HG02678 (cell line): Measurements from ENCODE around the gene SLC2A14.
"Not testable (repeated sequence)": the region's sequence is repeated elsewhere in the genome, so short reads cannot be mapped to it uniquely, and the experiment has no call there.

ENCODE experiments used
- ATAC-seq: cut with Tn5 transposase; IDR thresholded peaks from one replicate; pipeline ENCODE4 v1.9.1; 2021; ENCODE audit warnings: mild to moderate bottlenecking, moderate library complexity; ENCODE audit not compliant: unreplicated experiment

SLC2A14 gene

GRCh38 chr12:7870335-7870734 lies 2.4 kb downstream of the SLC2A14 start:
- ATAC-seq: no peak

GRCh38 chr12:7869137-7869536 lies 3.6 kb downstream of the SLC2A14 start:
- ATAC-seq: no peak

- no peak for ATAC-seq
Measured at GRCh38 chr12:7868391-7868790, 4.3 kb downstream of the SLC2A14 start.

GRCh38 chr12:7864601-7865150 lies 8.0 kb downstream of the SLC2A14 start:
- no peak for ATAC-seq

GRCh38 chr12:7862814-7863348 lies 9.8 kb downstream of the SLC2A14 start:
- ATAC-seq: not testable (repeated sequence)

- not testable (repeated sequence) for ATAC-seq
Measured at GRCh38 chr12:7862301-7862700, 10.4 kb downstream of the SLC2A14 start.

GRCh38 chr12:7859552-7859951 lies 13.2 kb downstream of the SLC2A14 start:
- no peak for ATAC-seq

GRCh38 chr12:7857971-7858370 lies 14.7 kb downstream of the SLC2A14 start:
- ATAC-seq: no peak

- no peak for ATAC-seq
Measured at GRCh38 chr12:7856516-7856915, 16.2 kb downstream of the SLC2A14 start.

- ATAC-seq: no peak
Measured at GRCh38 chr12:7853557-7853956, 19.2 kb downstream of the SLC2A14 start.

GRCh38 chr12:7851622-7852081 lies 21.1 kb downstream of the SLC2A14 start:
- not testable (repeated sequence) for ATAC-seq

- not testable (repeated sequence) for ATAC-seq
Measured at GRCh38 chr12:7850099-7850498, 22.6 kb downstream of the SLC2A14 start.

GRCh38 chr12:7848098-7848422 lies 24.7 kb downstream of the SLC2A14 start:
- ATAC-seq: not testable (repeated sequence)

GRCh38 chr12:7847226-7848097 lies 25.3 kb downstream of the SLC2A14 start:
- ATAC-seq: not testable (repeated sequence)

GRCh38 chr12:7844116-7844515 lies 28.6 kb downstream of the SLC2A14 start:
- no peak for ATAC-seq

GRCh38 chr12:7843583-7843982 lies 29.1 kb downstream of the SLC2A14 start:
- not testable (repeated sequence) for ATAC-seq

GRCh38 chr12:7843149-7843548 lies 29.6 kb downstream of the SLC2A14 start:
- ATAC-seq: not testable (repeated sequence)

GRCh38 chr12:7842444-7842843 lies 30.3 kb downstream of the SLC2A14 start:
- not testable (repeated sequence) for ATAC-seq

GRCh38 chr12:7839848-7840247 lies 32.9 kb downstream of the SLC2A14 start:
- not testable (repeated sequence) for ATAC-seq

GRCh38 chr12:7839226-7839625 lies 33.5 kb downstream of the SLC2A14 start:
- ATAC-seq: not testable (repeated sequence)

- no peak for ATAC-seq
Measured at GRCh38 chr12:7837366-7837765, 35.3 kb downstream of the SLC2A14 start.

- no peak for ATAC-seq
Measured at GRCh38 chr12:7835766-7836165, 36.9 kb downstream of the SLC2A14 start.
